GM20000 (cell line): ENCODE data around the gene CYYR1.

ENCODE experiments used
- DNase-seq: peaks from one replicate; pipeline ENCODE4 v3.0.0; 2012; ENCODE audit warnings: low spot score
- TF ChIP-seq, protein P1 (sequence below): IDR thresholded peaks from 2 replicates; pipeline ENCODE4 v1.5.1; 2012; ENCODE audit warnings: mild to moderate bottlenecking, control low read depth; ENCODE audit errors: extremely low read depth, missing control alignments

Gene CYYR1

DNA sequence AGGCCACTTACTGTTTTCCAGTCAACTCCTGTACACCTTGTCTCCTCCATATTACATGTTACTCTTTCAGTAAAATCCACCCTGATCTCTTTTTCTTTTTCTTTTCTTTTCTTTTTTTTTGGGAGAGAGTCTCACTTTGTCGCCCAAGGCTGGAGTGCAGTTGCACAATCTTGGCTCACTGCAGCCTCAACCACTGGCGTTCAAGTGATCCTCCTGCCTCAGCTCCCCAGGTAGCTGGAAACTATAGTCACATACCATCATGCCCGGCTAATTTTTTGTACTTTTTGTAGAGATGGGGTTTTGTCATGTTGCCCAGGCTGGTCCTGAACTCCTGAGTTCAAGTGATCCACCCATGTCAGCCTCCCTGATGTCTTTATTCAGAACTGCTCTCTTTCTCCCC is 57.8 kb downstream of the CYYR1 start:
- TF ChIP-seq, protein P1, sequence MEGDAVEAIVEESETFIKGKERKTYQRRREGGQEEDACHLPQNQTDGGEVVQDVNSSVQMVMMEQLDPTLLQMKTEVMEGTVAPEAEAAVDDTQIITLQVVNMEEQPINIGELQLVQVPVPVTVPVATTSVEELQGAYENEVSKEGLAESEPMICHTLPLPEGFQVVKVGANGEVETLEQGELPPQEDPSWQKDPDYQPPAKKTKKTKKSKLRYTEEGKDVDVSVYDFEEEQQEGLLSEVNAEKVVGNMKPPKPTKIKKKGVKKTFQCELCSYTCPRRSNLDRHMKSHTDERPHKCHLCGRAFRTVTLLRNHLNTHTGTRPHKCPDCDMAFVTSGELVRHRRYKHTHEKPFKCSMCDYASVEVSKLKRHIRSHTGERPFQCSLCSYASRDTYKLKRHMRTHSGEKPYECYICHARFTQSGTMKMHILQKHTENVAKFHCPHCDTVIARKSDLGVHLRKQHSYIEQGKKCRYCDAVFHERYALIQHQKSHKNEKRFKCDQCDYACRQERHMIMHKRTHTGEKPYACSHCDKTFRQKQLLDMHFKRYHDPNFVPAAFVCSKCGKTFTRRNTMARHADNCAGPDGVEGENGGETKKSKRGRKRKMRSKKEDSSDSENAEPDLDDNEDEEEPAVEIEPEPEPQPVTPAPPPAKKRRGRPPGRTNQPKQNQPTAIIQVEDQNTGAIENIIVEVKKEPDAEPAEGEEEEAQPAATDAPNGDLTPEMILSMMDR, result no peak
- DNase-seq, result no peak

DNA sequence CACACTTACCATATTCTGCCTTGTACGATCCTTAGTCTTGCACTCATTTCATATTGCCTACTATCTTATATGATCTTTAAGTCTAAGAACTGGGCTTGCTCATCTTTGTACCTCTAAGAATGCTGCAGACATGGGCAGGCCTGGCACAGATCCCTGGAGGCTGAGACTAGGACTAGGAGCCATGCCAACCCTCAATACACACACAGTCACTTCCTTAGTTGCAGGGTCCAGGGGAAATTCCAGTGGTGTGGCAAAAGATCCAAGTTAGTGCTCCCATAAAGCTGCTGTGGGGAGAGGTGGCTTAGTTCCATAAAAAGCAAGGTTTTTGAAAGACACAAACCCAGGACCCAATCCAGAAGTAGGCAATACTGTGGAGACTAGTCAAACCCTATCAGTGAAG is 59.9 kb downstream of the CYYR1 start:
- TF ChIP-seq, protein P1, result no peak
- DNase-seq, result no peak

DNA sequence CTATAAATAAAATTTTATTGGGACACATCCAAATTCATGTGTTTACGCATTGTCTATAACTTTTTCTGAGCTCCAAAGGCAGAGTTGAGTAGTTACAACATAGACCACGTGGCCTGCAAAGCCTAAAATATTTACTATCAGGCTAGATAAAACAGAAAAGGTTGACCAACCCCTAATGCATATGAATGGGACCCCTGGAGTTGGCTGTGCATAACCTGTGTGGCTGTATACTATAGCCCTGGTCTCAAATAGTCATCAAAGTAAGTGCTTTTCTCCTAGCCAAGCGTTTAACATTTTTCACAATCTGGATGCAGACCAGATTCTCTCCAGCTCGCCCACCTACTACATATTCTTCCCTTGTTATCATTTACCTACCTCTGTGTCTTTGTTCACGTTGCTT is 60.4 kb downstream of the CYYR1 start:
- no peak for DNase-seq
- TF ChIP-seq, protein P1, result no peak

DNA sequence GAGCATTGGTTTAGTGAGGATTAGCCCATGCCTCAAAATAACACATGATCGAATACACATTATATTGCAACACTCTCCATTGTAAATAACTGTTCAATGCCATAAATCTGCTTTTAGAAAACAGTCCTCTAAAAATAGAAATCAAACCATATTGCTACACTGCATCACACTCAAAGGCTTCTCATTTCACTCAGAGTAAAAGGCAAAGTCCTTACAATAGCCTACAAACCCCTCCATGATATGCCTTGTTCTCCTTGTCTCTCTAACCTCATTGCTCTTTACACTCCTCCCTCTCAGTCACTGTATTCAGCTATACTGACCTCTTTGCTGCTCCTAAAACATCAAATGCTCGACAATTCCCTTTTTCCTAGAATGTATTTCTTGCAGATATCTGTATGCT is 64.2 kb downstream of the CYYR1 start:
- TF ChIP-seq, protein P1, result no peak
- DNase-seq, result no peak

DNA sequence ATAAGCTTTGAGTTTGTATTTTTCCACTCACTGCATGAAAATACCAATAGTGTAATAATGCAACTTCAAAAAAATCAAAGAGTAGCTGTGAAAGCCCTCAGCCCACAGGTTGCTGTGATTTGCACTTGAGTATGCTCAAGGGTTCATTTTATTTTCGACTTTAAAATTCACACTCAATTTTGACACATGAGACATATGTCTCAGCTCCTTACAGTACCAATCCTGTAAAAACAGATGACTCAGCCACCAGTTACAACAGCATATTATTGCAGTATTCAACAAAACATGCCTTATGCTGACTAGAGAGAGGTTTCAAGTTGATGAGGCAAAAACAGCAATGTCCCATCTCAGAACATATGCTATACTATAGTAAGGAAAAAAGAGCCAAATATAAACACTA is 66.1 kb downstream of the CYYR1 start:
- TF ChIP-seq, protein P1, result no peak
- no peak for DNase-seq

DNA sequence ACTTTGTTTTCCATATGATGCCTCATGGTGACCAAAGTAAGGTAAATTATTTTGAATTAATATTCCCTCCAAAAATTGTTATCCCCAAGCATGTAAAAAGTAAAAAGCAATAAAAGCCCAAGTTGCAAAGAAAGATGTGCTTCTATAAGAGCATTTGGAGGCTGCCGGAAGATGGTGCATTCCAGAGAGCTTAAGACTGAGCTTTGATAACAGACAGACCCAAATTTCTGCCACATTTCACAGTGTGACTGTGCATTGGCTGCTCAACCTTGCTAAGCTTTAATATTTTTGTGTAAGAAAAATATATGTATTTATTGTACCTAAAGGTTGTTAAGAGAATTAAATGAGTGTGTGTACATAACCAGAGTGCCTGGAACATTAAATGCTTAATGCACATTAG is 67.9 kb downstream of the CYYR1 start:
- no peak for DNase-seq
- TF ChIP-seq, protein P1, result no peak

DNA sequence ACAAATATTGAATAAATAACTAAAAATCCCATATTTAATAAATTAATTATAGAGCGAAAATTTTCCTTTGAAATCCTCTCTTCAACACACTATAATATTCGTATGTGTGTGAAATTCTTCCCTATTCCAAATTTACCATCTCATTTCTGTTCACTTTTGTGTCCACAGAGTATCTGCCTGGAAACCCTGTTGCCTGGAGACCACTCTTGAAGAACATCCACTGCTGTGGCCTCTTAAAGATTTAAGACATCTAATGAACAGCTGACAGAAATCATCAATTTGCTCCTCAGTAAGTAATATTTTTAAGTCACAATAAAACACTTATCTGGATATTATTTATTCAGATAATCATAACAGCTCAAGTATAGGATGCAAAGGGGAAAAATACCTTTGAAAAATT is 69.7 kb downstream of the CYYR1 start:
- TF ChIP-seq, protein P1, result no peak

More for the DNA sequence above, 69.7 kb downstream of the CYYR1 start:
- no peak for DNase-seq
